GM12878 (cell line): ENCODE measurements around the gene MRTFA. TPM values are rescaled to one million over a fixed set of nuclear protein-coding genes. Genes with fewer than 3 reads are reported as not detected.
"Not testable (repeated sequence)": the region's sequence is repeated elsewhere in the genome, so short reads cannot be mapped to it uniquely, and the experiment has no call there.

Source experiments
- ATAC-seq: fragments of 200-7000 bp; cut with Tn5 transposase; 3 replicates; pipeline ENCODE4 v1.9.1; 2020; ENCODE audit warnings: mild to moderate bottlenecking, moderate library complexity
- BruUV-seq: library from RNA; stranded (reverse); fragments of 400-500 nt; replicated peaks from 2 replicates; lab custom pipeline; 2021; lab: Mats Ljungman, UMichigan
- CTCF ChIA-PET: fragments of 300-600 bp; sonication (Branson Sonifier 250); formaldehyde crosslinking; extraction: SDS; loops from one replicate; lab custom pipeline; 2021; ENCODE audit warnings: inconsistent platforms; lab: Yijun Ruan, JAX
- POLR2A ChIA-PET: fragments of 350-600 bp; formaldehyde crosslinking; extraction: SDS; loops from one replicate; lab custom pipeline; 2021; ENCODE audit warnings: inconsistent platforms; lab: Charles Lee
- RAD21 ChIA-PET: fragments of 300-600 bp; sonication (Branson Sonifier 250); formaldehyde crosslinking; loops from one replicate; lab custom pipeline; 2023; ENCODE audit warnings: antibody characterized with exemption; ENCODE audit not compliant: unreplicated experiment; lab: Charles Lee
- SMC1A ChIA-PET: fragments of 300-600 bp; sonication (Branson Sonifier 250); formaldehyde crosslinking; loops from one replicate; lab custom pipeline; 2023; ENCODE audit not compliant: unreplicated experiment, uncharacterized antibody; lab: Charles Lee
- DNase-seq: peaks from one replicate; pipeline ENCODE4 v3.0.0-alpha.2; 2011; ENCODE audit warnings: low read depth, low spot score
- FAIRE-seq: peaks from 3 replicates; lab custom pipeline; 2011; peaks lifted over from hg19 to GRCh38; lab: Jason Lieb, UNC
- H2AFZ ChIP-seq: 2 replicates; pipeline ENCODE4 v1.6.0; 2011; ENCODE audit warnings: low read depth, low read length, control low read depth; ENCODE audit not compliant: control insufficient read depth
- H3K27ac ChIP-seq: 2 replicates; pipeline ENCODE4 v1.5.1; 2011; ENCODE audit warnings: control low read depth; ENCODE audit not compliant: control insufficient read depth, insufficient read depth
- H3K27me3 ChIP-seq, 2 experiments: replicated peaks in 1 of 2; 2 replicates each; pipeline versions ENCODE4 v1.6.0 to v1.6.1; 2011; ENCODE audit warnings: low read length in 1 of 2; ENCODE audit not compliant: control insufficient read depth in 2 of 2, insufficient read depth in 2 of 2
- H3K36me3 ChIP-seq, 2 experiments: 2 replicates each; pipeline ENCODE4 v1.5.1; 2011; ENCODE audit warnings: low read length in 1 of 2; ENCODE audit not compliant: control insufficient read depth in 2 of 2, insufficient read depth in 2 of 2
- H3K4me1 ChIP-seq: 2 replicates; pipeline ENCODE4 v1.6.1; 2011; ENCODE audit warnings: mild to moderate bottlenecking, low read length, moderate library complexity, mixed read lengths; ENCODE audit not compliant: control insufficient read depth, insufficient read depth
- H3K4me2 ChIP-seq: 2 replicates; pipeline ENCODE4 v1.6.0; 2011; ENCODE audit warnings: control low read depth; ENCODE audit not compliant: control insufficient read depth, insufficient read depth
- H3K4me3 ChIP-seq: fragments of 200-600 bp; sonication (generic); 2 replicates; pipeline ENCODE4 v1.5.1; 2016
- H3K79me2 ChIP-seq: 2 replicates; pipeline ENCODE4 v1.6.0; 2011; ENCODE audit warnings: low read length; ENCODE audit not compliant: control insufficient read depth, insufficient read depth
- H3K9ac ChIP-seq: 2 replicates; pipeline ENCODE4 v1.8.0; 2011; ENCODE audit warnings: low read length, control low read depth, mixed read lengths; ENCODE audit not compliant: control insufficient read depth, insufficient read depth
- H3K9me3 ChIP-seq: replicated peaks from 3 replicates; pipeline ENCODE4 v1.5.1; 2011; ENCODE audit warnings: mild to moderate bottlenecking, low read length; ENCODE audit not compliant: control insufficient read depth, insufficient read depth
- H4K20me1 ChIP-seq: 2 replicates; pipeline ENCODE4 v1.6.0; 2011; ENCODE audit not compliant: control insufficient read depth, insufficient read depth
- CUX1 ChIP-seq: IDR thresholded peaks from 2 replicates; pipeline ENCODE4 v1.6.1; 2012; ENCODE audit warnings: improper control_type of control experiment, low read depth, low read length; ENCODE audit not compliant: insufficient replicate concordance
- EGR1 ChIP-seq, 2 experiments: IDR thresholded peaks; 1 replicate in 1 of 2; 2 replicates in 1 of 2; pipeline ENCODE4 v1.6.1; 2011 to 2012; ENCODE audit warnings: low read depth in 2 of 2, low read length in 2 of 2, borderline replicate concordance in 1 of 2, mild to moderate bottlenecking in 1 of 2, moderate library complexity in 1 of 2
- FOXK2 ChIP-seq: fragments of 450-650 bp; IDR thresholded peaks from 2 replicates; pipeline ENCODE4 v1.6.1; 2017; ENCODE audit warnings: mild to moderate bottlenecking, moderate library complexity
- GABPA ChIP-seq: IDR thresholded peaks from 2 replicates; pipeline ENCODE4 v1.6.1; 2014; ENCODE audit warnings: antibody characterized with exemption, low read depth, mild to moderate bottlenecking, inconsistent platforms
- MTA3 ChIP-seq: IDR thresholded peaks from 2 replicates; pipeline ENCODE4 v1.6.1; 2012; ENCODE audit warnings: low read length, inconsistent platforms, borderline replicate concordance
- POU2F2 ChIP-seq: IDR thresholded peaks from 3 replicates; pipeline ENCODE4 v1.6.1; 2011; ENCODE audit warnings: low read depth, mild to moderate bottlenecking, low read length, borderline replicate concordance
- SIX5 ChIP-seq: IDR thresholded peaks from 2 replicates; pipeline ENCODE4 v1.6.1; 2011; ENCODE audit warnings: mild to moderate bottlenecking, low read depth, low read length, moderate library complexity; ENCODE audit not compliant: severe bottlenecking
- TBL1XR1 ChIP-seq: IDR thresholded peaks from 2 replicates; pipeline ENCODE4 v1.6.1; 2012; ENCODE audit warnings: low read depth, low read length, improper control_type of control experiment
- WGBS: methylation state at CpG from one replicate; pipeline ENCODE4 v1.1.6; 2016; ENCODE audit warnings: low lambda C conversion rate; ENCODE audit not compliant: insufficient replicate concordance, insufficient coverage; ENCODE audit errors: missing lambda C conversion rate; 5-methylcytosine and 5-hydroxymethylcytosine counted together
- in situ Hi-C: fragments of 300-500 bp; cut with MboI; formaldehyde crosslinking; loops from 9 replicates; pipeline ENCODE4 v1.14.3; 2018; ENCODE audit warnings: mixed read lengths
- intact Hi-C: fragments of 100-400 bp; cut with micrococcal nuclease; formaldehyde crosslinking; loops from one replicate; pipeline ENCODE4 v1.14.2; 2022; ENCODE audit not compliant: unreplicated experiment
- polyA plus RNA-seq, 11 experiments: library from polyadenylated mRNA; depleted of rRNA in 4 of 11; unstranded in 6 of 11; stranded (reverse) in 5 of 11; fragments of >200 nt; fragmentation: Nextera tagmentation in 4 of 11; fragmentation: Illumina TruSeq in 1 of 11; extraction: Ambion mirVana in 4 of 11; extraction: Trizol in 1 of 11; gene quantifications; 1 replicate in 1 of 11; 2 replicates in 10 of 11; pipeline versions ENCODE4 v1.2.1 to v1.2.3, GENCODE V29; 2011 to 2016; ENCODE audit warnings: inconsistent platforms in 2 of 11, missing spikeins in 2 of 11, low read depth in 1 of 11
- total RNA-seq, 4 experiments: library from RNA; depleted of rRNA in 3 of 4; stranded (reverse); fragments of >200 nt in 3 of 4; fragmentation: Illumina TruSeq in 1 of 4; extraction: Trizol in 1 of 4; gene quantifications; 2 replicates each; pipeline versions ENCODE4 v1.2.1 to v1.2.3, GENCODE V29; 2013 to 2021
- TF ChIP-seq, protein P1 (sequence below): IDR thresholded peaks from 2 replicates; pipeline ENCODE4 v1.6.1; 2011; ENCODE audit warnings: borderline replicate concordance, low read depth, mild to moderate bottlenecking, moderate library complexity, mixed read lengths, low read length; ENCODE audit not compliant: insufficient read depth; ENCODE audit errors: extremely low read length

The MRTFA gene
- total and polyA plus RNA-seq, 10 of the 15 experiments (the other 5 are each of a cell fraction or from before 2014, with no cell fraction given): 2.0 to 63.9 (median 17.9) TPM

DNA sequence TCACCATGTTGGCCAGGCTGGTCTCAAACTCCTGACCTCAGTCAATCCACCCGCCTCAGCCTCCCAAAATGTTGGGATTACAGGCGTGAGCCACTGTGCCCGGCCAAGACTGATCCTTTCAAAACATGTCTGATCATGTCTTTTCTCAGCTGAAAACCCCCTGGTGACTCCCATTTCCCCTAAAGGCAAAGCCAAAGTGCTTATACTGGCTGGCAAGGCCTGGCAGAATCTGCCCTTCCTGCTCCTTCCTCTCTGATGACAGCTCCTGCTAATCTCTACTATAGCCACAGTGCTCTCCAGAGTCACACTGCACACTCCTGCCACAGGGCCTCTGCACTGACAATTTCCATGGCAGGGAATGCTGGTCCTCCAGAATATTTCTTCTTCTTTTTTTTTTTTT lies 40.1 kb upstream of the MRTFA start (continued):
- TF ChIP-seq EGR1 (IDR thresholded peaks at IDR 0.05; ENCODE audit: borderline replicate concordance in 1 of 2, low read depth in 2 of 2, low read length in 2 of 2): no peak
- no peak for TF ChIP-seq MTA3
- no peak for TF ChIP-seq SIX5
- no peak for TF ChIP-seq TBL1XR1

- H4K20me1 ChIP-seq, H3K4me1 ChIP-seq, BruUV-seq, H3K4me3 ChIP-seq, H3K27ac ChIP-seq, H3K79me2 ChIP-seq, DNase-seq, H3K4me2 ChIP-seq, H2AFZ ChIP-seq, SMC1A ChIA-PET, H3K36me3 ChIP-seq, H3K27me3 ChIP-seq, intact Hi-C loops, H3K9ac ChIP-seq, in situ Hi-C loops, FAIRE-seq, H3K9me3 ChIP-seq, ATAC-seq: not testable (repeated sequence)
- 56% methylated on average over 4 of the region's 4 CpGs for WGBS
- RAD21 ChIA-PET: interaction anchor here (1.6 kb wide), 1 partner anchor 223 kb away, joined by 3 read pairs; no protein-coding TSS in a partner anchor
- CTCF ChIA-PET: interaction anchor here (0.6 to 1.5 kb wide), 3 partner anchors 93 to 1813 kb away, joined by 3 to 4 read pairs (median 3); no protein-coding TSS in a partner anchor
- POLR2A ChIA-PET: interaction anchor here (0.6 kb wide), 1 partner anchor 29 kb away, joined by 3 read pairs; no protein-coding TSS in a partner anchor
Measured at GRCh38 chr22:40676166-40676565, 39.6 kb upstream of the MRTFA start.

DNA sequence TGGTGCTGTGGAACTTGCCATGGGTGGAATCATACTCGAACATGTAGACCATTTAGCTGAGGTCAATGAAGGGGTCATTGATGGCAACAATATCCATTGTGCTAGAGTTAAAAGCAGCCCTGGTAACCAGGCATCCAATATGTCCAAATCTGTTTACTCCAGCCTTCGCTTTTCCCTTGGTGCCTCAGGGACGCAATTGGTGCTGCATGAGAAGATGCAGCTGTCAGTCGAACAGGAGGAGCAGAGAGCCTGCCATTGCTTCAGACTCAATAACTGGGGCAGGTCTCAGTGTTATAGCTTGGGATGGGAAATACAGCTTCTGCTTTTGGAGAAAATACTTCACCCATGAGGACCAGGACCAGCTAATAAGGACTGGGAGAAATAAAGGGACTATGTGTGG lies 37.8 kb upstream of the MRTFA start:
- DNase-seq (no peak), FAIRE-seq (no peak), ATAC-seq (no peak)
- no peak overlapping the region for H2AFZ ChIP-seq
- H3K4me2 ChIP-seq: no peak overlapping the region
- no TSS peak for BruUV-seq
- intact Hi-C loops (no loop called here), in situ Hi-C loops (no loop called here)
- CTCF ChIA-PET: interaction anchor here (0.7 to 0.9 kb wide), 3 partner anchors 9 to 524 kb away, joined by 3 to 4 read pairs (median 3); no protein-coding TSS in a partner anchor
- no peaks in the 10 kb centered on the region for H3K4me1 ChIP-seq
- 74% methylated on average over 4 of the region's 4 CpGs for WGBS
- RAD21 ChIA-PET: no interaction called here
- H3K4me3 ChIP-seq: no peak overlapping the region
- no peaks in the 10 kb centered on the region for H3K36me3 ChIP-seq
- H3K9ac ChIP-seq: no peak overlapping the region
- no peak overlapping the region for H3K27ac ChIP-seq
- SMC1A ChIA-PET: interaction anchor here (0.9 kb wide), 1 partner anchor 9 kb away, joined by 3 read pairs; no protein-coding TSS in a partner anchor
- no peaks in the 10 kb centered on the region; the same call in 2 of the 3 replicates for H3K9me3 ChIP-seq
- no peaks in the 10 kb centered on the region for H4K20me1 ChIP-seq
- peaks cover 0 to 3% of the 10 kb centered on the region in 2 experiments; a peak in 2 of 4 replicates for H3K27me3 ChIP-seq
- no peaks in the 10 kb centered on the region for H3K79me2 ChIP-seq
- POLR2A ChIA-PET: no interaction called here
- TF ChIP-seq GABPA (no peak), POU2F2 (no peak), FOXK2 (no peak), CUX1 (no peak)
- TF ChIP-seq, protein P1, sequence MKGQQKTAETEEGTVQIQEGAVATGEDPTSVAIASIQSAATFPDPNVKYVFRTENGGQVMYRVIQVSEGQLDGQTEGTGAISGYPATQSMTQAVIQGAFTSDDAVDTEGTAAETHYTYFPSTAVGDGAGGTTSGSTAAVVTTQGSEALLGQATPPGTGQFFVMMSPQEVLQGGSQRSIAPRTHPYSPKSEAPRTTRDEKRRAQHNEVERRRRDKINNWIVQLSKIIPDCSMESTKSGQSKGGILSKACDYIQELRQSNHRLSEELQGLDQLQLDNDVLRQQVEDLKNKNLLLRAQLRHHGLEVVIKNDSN: no peak
